Trophoblast cell (in vitro differentiated cells and primary cell): ENCODE results near the gene MRGPRE.

Experiments
- DNase-seq, 2 donors: peaks; one replicate each; pipeline ENCODE4 v3.0.0-alpha.2; 2016
- H2AFZ ChIP-seq: 2 replicates; pipeline ENCODE4 v1.6.1; 2013; ENCODE audit warnings: low read length, moderate library complexity, mild to moderate bottlenecking; ENCODE audit not compliant: insufficient read depth, poor library complexity
- H2AK5ac ChIP-seq: 2 replicates; pipeline ENCODE4 v1.6.1; 2013; ENCODE audit warnings: mild to moderate bottlenecking, low read length
- H2BK120ac ChIP-seq: 2 replicates; pipeline ENCODE4 v1.6.1; 2013; ENCODE audit warnings: low read length, mild to moderate bottlenecking, moderate library complexity; ENCODE audit not compliant: insufficient read depth, poor library complexity
- H2BK12ac ChIP-seq: 2 replicates; pipeline ENCODE4 v1.6.1; 2013; ENCODE audit warnings: mild to moderate bottlenecking, low read length, moderate library complexity
- H2BK5ac ChIP-seq: 2 replicates; pipeline ENCODE4 v1.6.1; 2013; ENCODE audit warnings: low read length, low read depth, moderate library complexity, mild to moderate bottlenecking; ENCODE audit not compliant: poor library complexity
- H3K14ac ChIP-seq: 2 replicates; pipeline ENCODE4 v1.6.1; 2013; ENCODE audit warnings: mild to moderate bottlenecking, low read length
- H3K18ac ChIP-seq: 2 replicates; pipeline ENCODE4 v1.6.1; 2013; ENCODE audit warnings: mild to moderate bottlenecking, low read length
- H3K23ac ChIP-seq: 2 replicates; pipeline ENCODE4 v1.6.1; 2013; ENCODE audit warnings: low read length
- H3K27ac ChIP-seq: 2 replicates; pipeline ENCODE4 v1.5.1; 2013; ENCODE audit warnings: low read depth, mild to moderate bottlenecking, inconsistent platforms, low read length, moderate library complexity
- H3K27me3 ChIP-seq: 2 replicates; pipeline ENCODE4 v1.6.1; 2013; ENCODE audit warnings: inconsistent platforms, mild to moderate bottlenecking, low read length, moderate library complexity; ENCODE audit not compliant: insufficient read depth
- H3K36me3 ChIP-seq, 2 experiments: 1 replicate in 1 of 2; 2 replicates in 1 of 2; pipeline ENCODE4 v1.6.1; 2013; ENCODE audit warnings: low read length in 2 of 2, mild to moderate bottlenecking in 2 of 2, moderate library complexity in 1 of 2; ENCODE audit not compliant: insufficient read depth in 2 of 2, control insufficient read depth in 1 of 2
- H3K4ac ChIP-seq: 2 replicates; pipeline ENCODE4 v1.6.1; 2013; ENCODE audit warnings: low read depth, mild to moderate bottlenecking, low read length, moderate library complexity
- H3K4me1 ChIP-seq, 2 experiments: 1 replicate in 1 of 2; 2 replicates in 1 of 2; pipeline ENCODE4 v1.6.1; 2013; ENCODE audit warnings: low read length in 2 of 2, mild to moderate bottlenecking in 2 of 2, moderate library complexity in 1 of 2; ENCODE audit not compliant: insufficient read depth in 2 of 2, control insufficient read depth in 1 of 2
- H3K4me2 ChIP-seq: 2 replicates; pipeline ENCODE4 v1.6.1; 2013; ENCODE audit warnings: inconsistent platforms, mild to moderate bottlenecking, low read length, moderate library complexity
- H3K4me3 ChIP-seq: 2 replicates; pipeline ENCODE4 v1.5.1; 2013; ENCODE audit warnings: mild to moderate bottlenecking, low read depth, low read length, inconsistent platforms
- H3K79me1 ChIP-seq: one replicate; pipeline ENCODE4 v1.6.1; 2013; ENCODE audit warnings: low read length
- H3K79me2 ChIP-seq: 2 replicates; pipeline ENCODE4 v1.6.1; 2013; ENCODE audit warnings: low read length, mild to moderate bottlenecking; ENCODE audit not compliant: control insufficient read depth, insufficient read depth, poor library complexity
- H3K9ac ChIP-seq: 2 replicates; pipeline ENCODE4 v1.6.1; 2013; ENCODE audit warnings: mild to moderate bottlenecking, low read length
- H3K9me3 ChIP-seq: 2 replicates; pipeline ENCODE4 v1.6.1; 2013; ENCODE audit warnings: low read depth, mild to moderate bottlenecking, control low read depth, inconsistent platforms, low read length; ENCODE audit not compliant: insufficient read depth
- H4K12ac ChIP-seq: 2 replicates; pipeline ENCODE4 v1.6.1; 2013; ENCODE audit warnings: low read depth, mild to moderate bottlenecking, low read length, moderate library complexity
- H4K8ac ChIP-seq: 2 replicates; pipeline ENCODE4 v1.6.1; 2013; ENCODE audit warnings: low read depth, mild to moderate bottlenecking, low read length, moderate library complexity
- H4K91ac ChIP-seq: one replicate; pipeline ENCODE4 v1.6.1; 2013; ENCODE audit warnings: low read depth, mild to moderate bottlenecking, low read length, moderate library complexity
- WGBS: extraction: QIAGEN DNeasy Blood & Tissue Kit; methylation state at CpG from one replicate; pipeline ENCODE4 v1.1.7; 2013; ENCODE audit warnings: missing lambda C conversion rate; ENCODE audit not compliant: insufficient read length, insufficient coverage; ENCODE audit errors: extremely low coverage; 5-methylcytosine and 5-hydroxymethylcytosine counted together

Gene MRGPRE

GRCh38 chr11:3201112-3201581 lies 31.1 kb downstream of the MRGPRE start:
- H3K9me3 ChIP-seq, result peaks cover 6% of the 10 kb centered on the region
- H2AK5ac ChIP-seq, result no peak overlapping the region
- H3K9ac ChIP-seq, result no peak overlapping the region
- no peaks in the 10 kb centered on the region for H3K79me1 ChIP-seq
- H3K18ac ChIP-seq, result no peak overlapping the region
- no peak for DNase-seq
- no peak overlapping the region for H3K27ac ChIP-seq
- no peak overlapping the region for H3K4me2 ChIP-seq
- no peak overlapping the region for H4K12ac ChIP-seq
- no peak overlapping the region for H2BK120ac ChIP-seq
- no peak overlapping the region for H2BK12ac ChIP-seq
- H3K36me3 ChIP-seq, result no peaks in the 10 kb centered on the region
- H4K91ac ChIP-seq, result no peak overlapping the region
- no CpG with 5 or more reads among the region's 15 CpGs for WGBS
- no peak overlapping the region for H3K4me3 ChIP-seq
- no peak overlapping the region for H2BK5ac ChIP-seq
- H2AFZ ChIP-seq, result no peak overlapping the region
- no peak overlapping the region for H4K8ac ChIP-seq
- no peaks in the 10 kb centered on the region for H3K4me1 ChIP-seq
- no peak overlapping the region for H3K23ac ChIP-seq
- no peaks in the 10 kb centered on the region for H3K79me2 ChIP-seq
- peaks cover 22% of the 10 kb centered on the region for H3K27me3 ChIP-seq
- no peak overlapping the region for H3K14ac ChIP-seq
- no peak overlapping the region for H3K4ac ChIP-seq

GRCh38 chr11:3200388-3201111 lies 31.7 kb downstream of the MRGPRE start:
- Histone ChIP-seq H3K27me3 (peaks cover 22% of the 10 kb centered on the region), H3K79me1 (no peaks in the 10 kb centered on the region), H3K9me3 (peaks cover 6% of the 10 kb centered on the region), H3K4ac (no peak overlapping the region), H3K4me3 (no peak overlapping the region), H2BK5ac (no peak overlapping the region), H2BK12ac (no peak overlapping the region), H3K36me3 (no peaks in the 10 kb centered on the region), H3K14ac (no peak overlapping the region), H3K23ac (no peak overlapping the region), H3K27ac (no peak overlapping the region), H2AK5ac (no peak overlapping the region), H3K4me2 (no peak overlapping the region), H4K8ac (no peak overlapping the region), H4K91ac (no peak overlapping the region), H3K4me1 (no peaks in the 10 kb centered on the region), H3K9ac (no peak overlapping the region), H2AFZ (no peak overlapping the region), H3K18ac (no peak overlapping the region), H4K12ac (no peak overlapping the region), H3K79me2 (no peaks in the 10 kb centered on the region), H2BK120ac (no peak overlapping the region)
- no CpG with 5 or more reads among the region's 12 CpGs for WGBS
- no peak for DNase-seq

GRCh38 chr11:3199537-3200295 lies 32.5 kb downstream of the MRGPRE start:
- H3K4me2 ChIP-seq, result no peak overlapping the region
- no peak overlapping the region for H2AK5ac ChIP-seq
- no peaks in the 10 kb centered on the region for H3K79me2 ChIP-seq
- H3K27me3 ChIP-seq, result peaks cover 22% of the 10 kb centered on the region
- no peak overlapping the region for H3K27ac ChIP-seq
- no peaks in the 10 kb centered on the region for H3K36me3 ChIP-seq
- H3K14ac ChIP-seq, result no peak overlapping the region
- H2AFZ ChIP-seq, result no peak overlapping the region
- no peak overlapping the region for H3K4me3 ChIP-seq
- no peak for DNase-seq
- H4K12ac ChIP-seq, result no peak overlapping the region
- H2BK5ac ChIP-seq, result no peak overlapping the region
- no peaks in the 10 kb centered on the region for H3K79me1 ChIP-seq
- H3K4ac ChIP-seq, result no peak overlapping the region
- no peak overlapping the region for H4K8ac ChIP-seq
- H2BK120ac ChIP-seq, result no peak overlapping the region
- no peak overlapping the region for H2BK12ac ChIP-seq
- H3K4me1 ChIP-seq, result no peaks in the 10 kb centered on the region
- H3K9ac ChIP-seq, result no peak overlapping the region
- H3K18ac ChIP-seq, result no peak overlapping the region
- no peak overlapping the region for H4K91ac ChIP-seq
- WGBS, result no CpG with 5 or more reads among the region's 19 CpGs
- H3K23ac ChIP-seq, result no peak overlapping the region
- H3K9me3 ChIP-seq, result no peaks in the 10 kb centered on the region

GRCh38 chr11:3198815-3199214 lies 33.4 kb downstream of the MRGPRE start:
- Histone ChIP-seq H3K27me3 (peaks cover 21% of the 10 kb centered on the region), H3K18ac (no peak overlapping the region), H3K14ac (no peak overlapping the region), H3K4me2 (no peak overlapping the region), H2AK5ac (no peak overlapping the region), H2BK120ac (no peak overlapping the region), H3K79me2 (no peaks in the 10 kb centered on the region), H3K4ac (no peak overlapping the region), H2BK12ac (no peak overlapping the region), H3K4me1 (no peaks in the 10 kb centered on the region), H4K12ac (no peak overlapping the region), H3K36me3 (no peaks in the 10 kb centered on the region), H4K91ac (no peak overlapping the region), H3K9ac (no peak overlapping the region), H3K27ac (no peak overlapping the region), H4K8ac (no peak overlapping the region), H3K23ac (no peak overlapping the region), H2BK5ac (no peak overlapping the region), H3K9me3 (no peaks in the 10 kb centered on the region), H2AFZ (no peak overlapping the region), H3K79me1 (no peaks in the 10 kb centered on the region), H3K4me3 (no peak overlapping the region)
- WGBS, result no CpG with 5 or more reads among the region's 15 CpGs
- DNase-seq, result no peak
